SJSA1 (cell line): ENCODE results near the gene KDM4B. TPM values are rescaled to one million over a fixed set of nuclear protein-coding genes. Genes with fewer than 3 reads are reported as not detected.
"Not testable (repeated sequence)": the region's sequence is repeated elsewhere in the genome, so short reads cannot be mapped to it uniquely, and the experiment has no call there.

ENCODE experiments used
- DNase-seq, 2 experiments: peaks; one replicate each; pipeline ENCODE4 v3.0.0-alpha.2; 2015 to 2020; ENCODE audit warnings: low spot score in 2 of 2, low read depth in 1 of 2
- H3K27ac ChIP-seq: fragments of 250-450 bp; sonication (Bioruptor Pico); 2 replicates; pipeline ENCODE4 v1.5.1; 2020; ENCODE audit warnings: mild to moderate bottlenecking, moderate library complexity
- H3K27me3 ChIP-seq: fragments of 250-450 bp; sonication (Bioruptor Pico); replicated peaks from 2 replicates; pipeline ENCODE4 v1.5.1; 2020; ENCODE audit warnings: mild to moderate bottlenecking, moderate library complexity
- H3K36me3 ChIP-seq: fragments of 250-450 bp; sonication (Bioruptor Pico); 2 replicates; pipeline ENCODE4 v1.5.1; 2020; ENCODE audit warnings: mild to moderate bottlenecking
- H3K4me1 ChIP-seq: fragments of 250-450 bp; sonication (Bioruptor Pico); replicated peaks from 2 replicates; pipeline ENCODE4 v1.6.1; 2021; ENCODE audit warnings: mild to moderate bottlenecking
- H3K4me3 ChIP-seq: fragments of 250-450 bp; sonication (Bioruptor Pico); 2 replicates; pipeline ENCODE4 v1.5.1; 2020; ENCODE audit warnings: mild to moderate bottlenecking
- H3K9me3 ChIP-seq: fragments of 250-450 bp; sonication (Bioruptor Pico); replicated peaks from 2 replicates; pipeline ENCODE4 v1.5.1; 2020; ENCODE audit warnings: mild to moderate bottlenecking
- total RNA-seq: library from RNA; depleted of rRNA; stranded (reverse); fragments of >200 nt; shearing (Covaris generic); gene quantifications from 2 replicates; pipeline ENCODE4 v1.2.3, GENCODE V29; 2014

The KDM4B gene
- total RNA-seq, 1 experiment from 2014 or later = 9.1 TPM

- H3K9me3 ChIP-seq = no peaks in the 10 kb centered on the region
- no peaks in the 10 kb centered on the region for H3K4me1 ChIP-seq
- no peak for DNase-seq
- H3K36me3 ChIP-seq = peaks cover 96% of the 10 kb centered on the region
- no peak overlapping the region for H3K4me3 ChIP-seq
- H3K27me3 ChIP-seq = no peaks in the 10 kb centered on the region
- no peak overlapping the region for H3K27ac ChIP-seq
These were observed 16.0 kb upstream of the KDM4B start for GRCh38 chr19:4952945-4953344.

- H3K27ac ChIP-seq, H3K4me1 ChIP-seq, H3K27me3 ChIP-seq, H3K4me3 ChIP-seq, DNase-seq, H3K9me3 ChIP-seq: not testable (repeated sequence)
- H3K36me3 ChIP-seq = peaks cover 96% of the 10 kb centered on the region
These were observed 14.4 kb upstream of the KDM4B start for GRCh38 chr19:4954320-4955149.

- DNase-seq = no peak
These were observed 13.6 kb upstream of the KDM4B start for GRCh38 chr19:4955274-4955673.

GRCh38 chr19:4957981-4958380 is 10.9 kb upstream of the KDM4B start:
- no peak for DNase-seq
- Histone ChIP-seq H3K9me3 (no peaks in the 10 kb centered on the region), H3K27ac (no peak overlapping the region), H3K27me3 (no peaks in the 10 kb centered on the region), H3K4me3 (no peak overlapping the region), H3K36me3 (peaks cover 86% of the 10 kb centered on the region), H3K4me1 (no peaks in the 10 kb centered on the region)

More at GRCh38 chr19:4955274-4955673, 13.6 kb upstream of the KDM4B start:
- H3K27ac ChIP-seq = no peak overlapping the region
- H3K9me3 ChIP-seq = no peaks in the 10 kb centered on the region
- no peaks in the 10 kb centered on the region for H3K4me1 ChIP-seq
- peaks cover 96% of the 10 kb centered on the region for H3K36me3 ChIP-seq
- H3K4me3 ChIP-seq = no peak overlapping the region
- H3K27me3 ChIP-seq = no peaks in the 10 kb centered on the region

- no peak for DNase-seq
- no peaks in the 10 kb centered on the region for H3K4me1 ChIP-seq
- H3K27ac ChIP-seq = no peak overlapping the region
- peaks cover 66% of the 10 kb centered on the region for H3K36me3 ChIP-seq
- H3K9me3 ChIP-seq = no peaks in the 10 kb centered on the region
- H3K4me3 ChIP-seq = no peak overlapping the region
- no peaks in the 10 kb centered on the region for H3K27me3 ChIP-seq
These were observed 6.8 kb upstream of the KDM4B start for GRCh38 chr19:4962085-4962619.

GRCh38 chr19:4965061-4965460 is 3.9 kb upstream of the KDM4B start:
- Histone ChIP-seq H3K27me3 (no peaks in the 10 kb centered on the region), H3K36me3 (peaks cover 37% of the 10 kb centered on the region), H3K4me1 (peaks cover 9% of the 10 kb centered on the region), H3K4me3 (no peak overlapping the region), H3K27ac (no peak overlapping the region), H3K9me3 (no peaks in the 10 kb centered on the region)
- DNase-seq = no peak

- Histone ChIP-seq H3K4me3 (no peak overlapping the region), H3K4me1 (peaks cover 24% of the 10 kb centered on the region), H3K36me3 (peaks cover 32% of the 10 kb centered on the region), H3K9me3 (no peaks in the 10 kb centered on the region), H3K27ac (no peak overlapping the region), H3K27me3 (no peaks in the 10 kb centered on the region)
- no peak for DNase-seq
These were observed 2.3 kb upstream of the KDM4B start for GRCh38 chr19:4966591-4966990.

- Histone ChIP-seq H3K9me3 (no peaks in the 10 kb centered on the region), H3K4me1 (peaks cover 30% of the 10 kb centered on the region), H3K27me3 (no peaks in the 10 kb centered on the region), H3K36me3 (peaks cover 20% of the 10 kb centered on the region), H3K4me3 (peak overlapping the region; percentile 20), H3K27ac (no peak overlapping the region)
- DNase-seq = no peak
These were observed 1.0 kb upstream of the KDM4B start for GRCh38 chr19:4967738-4968461.

- Histone ChIP-seq H3K27ac (no peak overlapping the region), H3K27me3 (no peaks in the 10 kb centered on the region), H3K36me3 (peaks cover 9% of the 10 kb centered on the region), H3K4me3 (peak overlapping the region; percentile 56), H3K4me1 (peaks cover 35% of the 10 kb centered on the region), H3K9me3 (no peaks in the 10 kb centered on the region)
- no peak for DNase-seq
These were observed 419 bp downstream of the KDM4B start for GRCh38 chr19:4969292-4969771.

- no peak for DNase-seq
These were observed 1.0 kb downstream of the KDM4B start for GRCh38 chr19:4969772-4970531.

GRCh38 chr19:4970558-4971423 is 1.9 kb downstream of the KDM4B start:
- Histone ChIP-seq H3K27ac (no peak overlapping the region), H3K4me3 (peak overlapping the region; percentile 56), H3K9me3 (no peaks in the 10 kb centered on the region), H3K36me3 (no peaks in the 10 kb centered on the region; the same call in 1 of the 2 replicates), H3K4me1 (peaks cover 35% of the 10 kb centered on the region), H3K27me3 (no peaks in the 10 kb centered on the region)
- no peak for DNase-seq

More at GRCh38 chr19:4969772-4970531, 1.0 kb downstream of the KDM4B start:
- peak overlapping the region; percentile 56 for H3K4me3 ChIP-seq
- H3K9me3 ChIP-seq = no peaks in the 10 kb centered on the region
- H3K36me3 ChIP-seq = peaks cover 3% of the 10 kb centered on the region
- no peak overlapping the region for H3K27ac ChIP-seq
- H3K4me1 ChIP-seq = peaks cover 35% of the 10 kb centered on the region
- no peaks in the 10 kb centered on the region for H3K27me3 ChIP-seq

GRCh38 chr19:4971424-4971793 is 2.5 kb downstream of the KDM4B start:
- no peak overlapping the region for H3K4me3 ChIP-seq
- H3K27me3 ChIP-seq = no peaks in the 10 kb centered on the region
- no peak for DNase-seq
- no peak overlapping the region for H3K27ac ChIP-seq
- H3K36me3 ChIP-seq = no peaks in the 10 kb centered on the region; the same call in 1 of the 2 replicates
- H3K9me3 ChIP-seq = no peaks in the 10 kb centered on the region
- peaks cover 40% of the 10 kb centered on the region for H3K4me1 ChIP-seq
